Dermis blood vessel endothelial cell (primary cell): ENCODE results near the gene PCBD1. TPM values are rescaled to one million over a fixed set of nuclear protein-coding genes. Genes with fewer than 3 reads are reported as not detected.

Experiments used
- total RNA-seq: library from RNA; depleted of rRNA; stranded (reverse); fragments of >200 nt; gene quantifications from 2 replicates; pipeline ENCODE4 v1.2.3, GENCODE V29; 2014

Gene PCBD1
- total RNA-seq, 1 donor from 2014 or later = 57.3 TPM

Other genes starting within 250 kb of the PCBD1 start
- under 0.01 and 0.05 TPM in 2 replicates for gene ADAMTS14, start 216.1 kb downstream of the PCBD1 start, total RNA-seq
- not detected in 2 replicates for gene TBATA, start 103.2 kb downstream of the PCBD1 start, total RNA-seq
- gene SGPL1, start 72.6 kb downstream of the PCBD1 start, total RNA-seq = 15.0 and 15.8 TPM in 2 replicates